ENCODE data around the gene SARNP.

SARNP gene

GRCh38 chr12:55743406-55744339 is 73.9 kb downstream of the SARNP start:
- DNase-seq (ENCODE audit: low read depth, low spot score), result no peak

DNA sequence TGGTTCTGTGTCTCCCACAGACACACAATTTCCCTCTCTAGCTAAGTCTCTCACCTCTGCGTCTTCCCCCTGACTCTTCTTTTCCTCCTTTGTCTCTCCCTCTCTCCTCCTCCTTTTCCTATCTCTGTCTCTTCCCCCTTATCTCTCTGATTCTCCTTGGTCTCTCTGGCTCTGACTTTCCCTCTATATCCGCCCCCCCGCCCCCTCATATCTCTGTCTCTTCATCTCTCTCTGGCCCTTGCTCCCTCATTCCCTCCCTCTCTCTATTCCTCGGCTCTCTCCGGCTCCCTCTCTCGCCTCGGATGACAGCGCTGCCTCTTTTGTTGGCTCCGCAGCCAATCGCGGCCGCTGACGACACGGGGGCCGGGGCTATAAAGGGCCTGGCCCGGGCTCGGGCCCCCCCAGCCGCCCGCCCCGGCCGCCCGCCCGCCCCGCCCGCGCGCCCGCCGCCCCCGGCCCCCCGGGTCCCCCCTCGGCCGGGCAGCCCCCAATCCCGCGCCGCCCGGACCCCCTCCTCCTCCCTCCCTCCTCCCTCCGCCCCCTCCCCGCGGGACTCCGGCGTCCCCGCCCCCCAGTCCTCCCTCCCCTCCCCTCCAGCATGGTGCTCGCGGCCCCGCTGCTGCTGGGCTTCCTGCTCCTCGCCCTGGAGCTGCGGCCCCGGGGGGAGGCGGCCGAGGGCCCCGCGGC is 74.7 kb downstream of the SARNP start, which contains the start of gene GDF11:
Gene GDF11 (plus strand): TSS at position 404 of the 687 bp plus-strand sequence. CDS start 195 bp downstream, at position 599.
- DNase-seq (ENCODE audit: low read depth, low spot score), result no peak

GRCh38 chr12:55741931-55742680 is 75.4 kb downstream of the SARNP start:
- no peak for DNase-seq (ENCODE audit: low read depth, low spot score)

DNA sequence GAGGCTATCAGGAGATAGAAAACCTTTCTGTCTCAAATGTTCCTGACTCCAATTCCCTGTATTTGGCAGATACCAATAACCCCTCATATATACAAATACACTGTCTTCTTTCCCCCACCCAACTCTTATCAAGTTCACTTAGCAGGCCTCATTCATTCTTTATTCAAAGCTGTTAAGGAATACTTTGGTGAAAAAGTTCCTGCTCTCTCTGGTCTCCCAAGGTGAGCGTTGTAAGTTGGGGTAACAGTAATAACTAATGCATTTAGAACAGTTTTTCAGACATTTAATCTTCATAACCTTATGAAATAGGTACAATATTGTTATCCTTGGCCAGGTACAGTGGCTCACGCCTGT is 78.5 kb downstream of the SARNP start:
- DNase-seq (ENCODE audit: low read depth, low spot score), result no peak

GRCh38 chr12:55738123-55739024 is 79.2 kb downstream of the SARNP start:
- DNase-seq (ENCODE audit: low read depth, low spot score), result peak; percentile 62

- DNase-seq (ENCODE audit: low read depth, low spot score), result no peak
Observed at GRCh38 chr12:55737581-55738122, 79.9 kb downstream of the SARNP start.

DNA sequence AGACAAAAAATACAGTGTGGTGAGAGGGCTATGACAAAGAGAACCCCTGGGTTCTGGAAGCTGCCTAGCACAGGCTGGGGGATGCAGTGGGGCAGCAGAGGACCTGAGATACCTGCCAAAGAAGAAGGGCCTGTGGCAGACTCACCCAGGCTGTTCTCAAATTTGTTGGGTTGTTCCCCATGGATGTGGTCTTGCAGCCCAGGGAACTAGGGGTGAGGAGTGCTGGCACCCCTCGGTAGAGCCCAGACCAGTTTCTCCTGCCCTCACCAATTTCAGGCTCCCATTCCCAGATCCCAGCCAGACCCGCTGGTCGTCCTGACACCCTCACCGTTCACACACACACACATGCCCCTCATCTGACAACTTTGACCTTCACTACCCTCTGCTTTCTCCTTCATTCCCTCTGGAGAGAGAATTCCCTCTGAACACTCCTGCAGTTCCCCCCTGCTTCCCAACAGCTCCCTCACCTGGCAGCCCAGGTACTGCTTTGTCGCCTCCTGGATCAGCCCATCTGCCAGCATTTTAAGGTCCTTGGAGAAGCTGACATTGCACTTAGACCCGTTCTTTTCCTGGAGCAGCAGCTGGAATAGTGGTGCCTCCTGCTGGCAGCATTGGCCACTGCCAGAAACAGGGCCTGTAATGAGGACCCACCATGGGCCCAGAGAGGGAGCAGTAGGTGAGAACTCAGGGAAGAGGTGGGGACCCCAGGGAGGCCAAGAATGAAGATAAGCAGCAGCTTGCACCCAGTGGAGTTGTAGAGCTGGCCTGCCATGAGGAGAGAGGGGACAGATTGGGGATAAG is 80.5 kb downstream of the SARNP start:
- no peak for DNase-seq (ENCODE audit: low read depth, low spot score)

DNA sequence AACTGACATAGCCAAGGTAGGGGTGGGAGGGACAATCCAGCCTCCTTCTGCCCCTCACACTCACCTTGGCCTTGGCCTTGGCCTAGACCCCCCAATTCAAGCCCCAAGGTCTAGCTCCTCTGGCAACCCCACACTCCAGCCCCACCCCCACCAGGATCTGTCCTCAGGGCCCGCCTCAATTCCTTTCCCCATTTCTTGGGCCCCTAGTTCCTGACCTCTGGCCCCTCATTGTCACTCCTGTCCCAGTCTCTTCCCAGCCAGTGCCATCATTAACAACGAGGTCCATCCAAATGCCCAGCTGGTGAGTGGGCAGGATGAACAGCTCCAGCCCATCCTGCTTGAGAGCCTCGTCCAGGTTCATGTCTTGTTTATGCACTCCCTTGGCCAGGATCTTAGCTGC is 81.4 kb downstream of the SARNP start:
- no peak for DNase-seq (ENCODE audit: low read depth, low spot score)

DNA sequence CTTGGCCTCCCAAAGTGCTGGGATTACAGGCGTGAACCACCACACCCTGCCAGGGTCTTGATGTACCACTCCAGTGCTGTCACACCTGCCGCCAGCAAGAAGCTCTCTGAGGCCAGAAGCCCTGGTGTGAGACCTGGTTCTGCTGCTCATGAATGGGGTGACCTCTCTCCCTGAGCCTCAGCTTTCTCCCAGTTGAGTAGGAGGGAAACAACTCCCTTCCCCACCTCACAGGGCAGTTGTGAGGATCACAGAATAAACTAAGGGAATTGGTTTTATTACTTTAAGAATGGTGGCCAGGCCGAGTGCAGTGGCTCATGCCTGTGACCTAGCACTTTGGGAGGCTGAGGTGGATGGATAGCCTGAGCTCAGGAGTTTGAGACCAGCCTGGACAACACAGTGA is 82.9 kb downstream of the SARNP start:
- no peak for DNase-seq (ENCODE audit: low read depth, low spot score)

DNA sequence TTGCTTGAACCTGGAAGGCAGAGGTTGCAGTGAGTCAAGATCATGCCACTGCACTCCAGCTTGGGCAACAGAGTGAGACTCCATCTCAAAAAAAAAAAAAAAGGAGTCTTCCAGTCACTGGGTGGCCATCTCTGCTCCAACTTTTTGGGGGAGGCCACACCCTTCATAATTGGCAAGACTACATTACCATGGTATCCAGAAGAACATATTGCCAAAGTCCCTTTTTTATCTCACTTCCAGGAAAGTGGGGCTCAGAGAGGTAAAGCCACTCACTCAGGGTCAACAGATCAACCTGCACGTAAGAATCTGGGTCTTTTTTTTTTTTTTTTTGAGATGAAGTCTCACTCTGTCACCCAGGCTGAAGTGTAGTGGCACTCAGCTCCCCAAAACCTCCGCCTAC is 83.7 kb downstream of the SARNP start:
- no peak for DNase-seq (ENCODE audit: low read depth, low spot score)

GRCh38 chr12:55733021-55733555 is 84.4 kb downstream of the SARNP start:
- no peak for DNase-seq (ENCODE audit: low read depth, low spot score)

GRCh38 chr12:55732288-55732687 is 85.2 kb downstream of the SARNP start:
- no peak for DNase-seq (ENCODE audit: low read depth, low spot score)

DNA sequence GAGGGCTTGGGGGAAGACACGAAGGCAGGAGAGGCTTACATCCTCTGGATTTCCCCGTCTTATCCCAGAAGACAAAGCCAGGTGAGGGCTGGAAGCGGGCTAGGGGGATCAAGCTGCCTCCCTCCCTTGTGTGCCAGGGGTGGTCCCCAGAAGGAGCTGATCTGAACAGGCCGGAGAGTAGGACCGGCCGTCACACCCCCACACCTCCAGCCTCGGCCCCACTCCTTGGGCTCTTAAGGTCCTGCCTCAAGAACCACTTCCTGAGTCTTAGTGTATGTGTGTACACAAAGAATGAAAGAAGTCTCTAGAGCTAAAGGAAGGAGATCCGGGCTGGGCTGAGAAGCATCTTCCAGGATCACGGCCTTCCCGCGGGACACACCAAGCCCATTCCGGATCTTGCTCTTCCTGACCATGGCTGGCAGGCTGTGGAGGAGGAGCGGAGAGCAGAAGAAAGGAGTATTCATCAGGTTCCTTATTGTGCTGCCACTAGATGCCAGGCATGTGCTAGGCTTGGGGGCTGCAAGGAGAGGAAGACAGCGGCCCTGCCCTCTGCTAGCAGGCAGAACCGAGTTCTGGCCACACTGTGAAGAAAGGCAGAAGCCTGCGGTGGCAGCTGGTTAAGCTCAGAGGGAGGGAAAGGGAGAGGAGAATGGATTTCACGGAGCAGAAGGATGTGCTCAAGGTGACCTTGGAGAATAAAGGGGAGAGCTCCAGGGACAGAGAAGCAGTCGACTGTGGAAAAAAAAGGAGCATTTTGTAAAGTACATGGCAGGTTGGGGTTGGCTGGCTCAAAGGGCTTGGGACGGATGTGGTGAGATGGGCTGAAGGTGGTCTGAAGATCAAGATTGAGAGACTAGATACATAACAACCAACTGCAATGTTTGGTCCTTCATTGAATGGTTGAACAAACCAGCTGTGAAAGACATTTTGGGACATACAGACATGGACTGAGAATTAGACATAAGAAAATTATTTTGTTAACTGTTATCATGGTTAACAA is 87.4 kb downstream of the SARNP start:
- no peak for DNase-seq (ENCODE audit: low read depth, low spot score)

GRCh38 chr12:55728939-55729818 is 88.3 kb downstream of the SARNP start, which contains the start of gene CD63:
TSS of gene CD63 (minus strand) at chr12:55729009. CDS start at chr12:55728341, 668 bp downstream.
- DNase-seq (ENCODE audit: low read depth, low spot score), result peak; percentile 47

DNA sequence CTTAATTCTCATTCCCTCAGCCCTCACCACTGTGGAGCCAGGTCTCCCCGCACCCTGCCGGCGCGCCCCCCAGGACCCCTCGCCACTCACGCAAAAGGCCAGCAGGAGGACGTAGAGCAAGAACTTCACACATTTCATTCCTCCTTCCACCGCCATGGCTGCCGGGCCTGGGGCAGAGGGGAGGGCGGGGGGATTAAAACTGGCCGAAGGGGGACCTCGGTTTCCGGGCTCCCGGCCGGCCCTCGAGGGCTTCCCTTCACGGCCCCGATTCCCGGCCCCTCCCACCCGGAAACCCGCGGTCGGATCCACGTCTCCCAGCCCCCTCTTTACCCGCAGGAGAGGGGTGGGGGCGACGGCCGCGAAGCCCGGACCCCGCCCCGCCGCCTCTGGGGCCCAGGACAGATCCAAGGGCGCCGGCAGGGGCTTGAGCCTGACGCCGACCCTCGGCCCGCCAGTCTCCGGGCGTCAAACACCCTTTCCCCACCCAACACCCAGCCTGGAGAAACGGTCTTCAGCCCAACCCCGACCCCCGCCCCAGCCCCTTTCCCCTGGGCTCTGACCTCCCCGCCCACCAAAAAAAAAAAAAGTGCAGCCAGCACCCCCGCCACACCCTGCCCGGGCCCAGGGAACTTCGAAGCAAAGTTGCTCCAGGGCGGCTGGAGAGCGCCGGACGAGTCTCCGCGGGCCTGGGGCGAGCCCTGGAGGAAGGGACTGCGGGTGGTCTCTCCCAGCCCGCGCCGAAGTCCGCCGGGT is 89.2 kb downstream of the SARNP start:
- DNase-seq (ENCODE audit: low read depth, low spot score), result no peak

GRCh38 chr12:55727643-55728185 is 89.8 kb downstream of the SARNP start:
- no peak for DNase-seq (ENCODE audit: low read depth, low spot score)
